ENCODE results near the gene FMO2. TPM values are rescaled to one million over a fixed set of nuclear protein-coding genes. Genes with fewer than 3 reads are reported as not detected.
A peak's percentile ranks its signal among the peaks of the same experiment; 100 is the strongest.
"Not testable (repeated sequence)": the region's sequence is repeated elsewhere in the genome, so short reads cannot be mapped to it uniquely, and the experiment has no call there.

Gene FMO2
- total RNA-seq, 2 experiments from 2014 or later, result not detected

DNA sequence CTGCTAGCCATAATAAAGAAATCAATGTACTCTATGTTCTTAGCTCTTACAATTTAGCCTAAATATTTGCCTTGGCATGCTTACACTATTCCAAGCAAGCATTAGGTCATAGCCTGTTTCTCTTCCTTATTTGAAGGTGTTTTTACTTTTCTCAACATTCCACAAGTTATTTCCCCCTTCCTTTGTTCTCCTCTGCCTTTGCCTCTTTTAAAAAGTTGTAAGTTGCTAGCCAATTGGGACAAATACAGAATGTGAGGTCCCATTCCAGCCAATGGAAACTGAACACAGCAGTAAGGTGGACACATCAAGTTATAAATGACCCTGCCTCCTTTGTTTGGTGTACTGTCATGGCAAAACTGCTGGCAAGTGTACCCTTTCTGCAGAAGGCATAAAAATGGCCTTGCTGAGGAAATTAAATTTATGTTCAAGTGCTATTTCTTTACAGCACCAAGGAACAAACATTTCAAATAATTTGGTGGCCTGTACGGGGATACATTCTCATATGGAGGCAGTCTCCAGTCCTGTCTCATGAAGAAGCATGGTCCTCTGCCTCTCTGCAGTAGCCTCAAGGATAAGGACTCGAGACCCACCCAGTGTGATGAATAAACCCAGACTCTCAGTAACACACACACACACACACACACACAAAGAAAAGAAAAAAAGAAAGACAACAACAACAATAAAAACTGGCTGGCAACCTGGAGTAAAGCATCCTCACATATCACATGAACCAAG, 34.4 kb downstream of the FMO2 start:
- Mint-ChIP-seq H3K27ac (no peak overlapping the region), H3K4me3 (no peak overlapping the region), H3K36me3 (no peaks in the 10 kb centered on the region), H3K9me3 (ENCODE audit: low read depth) (no peaks in the 10 kb centered on the region), H3K4me1 (no peaks in the 10 kb centered on the region), H3K27me3 (peaks cover 10% of the 10 kb centered on the region)
- no peak for ATAC-seq
- no peak for DNase-seq
- CTCF ChIA-PET, result no interaction called here

DNA sequence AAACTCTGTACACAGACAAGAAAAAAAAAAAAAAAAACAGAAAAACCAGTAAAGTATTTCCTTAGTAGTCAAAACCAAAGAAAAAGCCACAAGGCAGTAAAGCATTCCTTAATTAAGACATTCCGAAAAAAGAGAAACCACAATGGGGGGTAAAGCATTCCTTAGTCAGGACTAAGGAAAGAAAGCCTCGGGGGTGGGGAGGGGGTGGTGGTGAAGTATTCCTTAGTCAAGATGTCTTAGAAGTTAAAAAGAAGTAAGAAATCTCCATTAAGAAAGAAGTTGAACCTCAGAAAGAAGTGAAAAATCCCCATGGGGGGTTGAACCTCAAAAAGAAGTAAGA, 35.0 kb downstream of the FMO2 start:
- no peaks in the 10 kb centered on the region for H3K9me3 Mint-ChIP-seq (ENCODE audit: low read depth)
- CTCF ChIA-PET, result no interaction called here
- no peak overlapping the region for H3K4me3 Mint-ChIP-seq
- H3K27ac Mint-ChIP-seq, result no peak overlapping the region
- no peak for ATAC-seq
- no peaks in the 10 kb centered on the region for H3K36me3 Mint-ChIP-seq
- no peaks in the 10 kb centered on the region for H3K4me1 Mint-ChIP-seq
- H3K27me3 Mint-ChIP-seq, result peaks cover 10% of the 10 kb centered on the region
- DNase-seq, result no peak

DNA sequence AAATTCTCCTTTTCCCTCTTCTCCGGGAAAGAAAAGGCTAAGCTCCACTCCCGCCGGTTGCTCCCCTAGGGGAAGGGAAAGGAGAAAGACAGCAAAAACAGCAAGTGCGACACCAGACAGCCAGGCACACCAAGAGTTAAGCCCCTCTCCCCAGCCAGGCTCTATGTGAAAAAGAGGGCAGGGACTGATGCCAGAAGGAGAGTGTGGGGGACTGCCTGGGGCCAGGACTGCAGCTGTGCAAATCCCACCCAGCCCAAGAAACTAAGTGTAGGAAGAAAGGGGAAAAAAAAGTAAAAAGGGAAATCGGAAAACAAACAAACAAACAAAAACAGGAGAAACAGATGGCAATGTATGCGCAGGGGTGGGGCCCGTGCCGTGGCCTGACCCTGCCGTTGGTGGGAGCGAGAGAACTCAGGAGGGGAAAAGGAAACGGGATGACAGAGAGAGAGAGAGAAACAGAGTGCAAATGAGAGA, 35.5 kb downstream of the FMO2 start:
- CTCF ChIA-PET, result no interaction called here
- Mint-ChIP-seq H3K27me3 (peaks cover 10% of the 10 kb centered on the region), H3K36me3 (no peaks in the 10 kb centered on the region), H3K27ac (no peak overlapping the region), H3K4me1 (no peaks in the 10 kb centered on the region), H3K9me3 (ENCODE audit: low read depth) (no peaks in the 10 kb centered on the region), H3K4me3 (no peak overlapping the region)
- ATAC-seq, result no peak
- DNase-seq, result no peak

DNA sequence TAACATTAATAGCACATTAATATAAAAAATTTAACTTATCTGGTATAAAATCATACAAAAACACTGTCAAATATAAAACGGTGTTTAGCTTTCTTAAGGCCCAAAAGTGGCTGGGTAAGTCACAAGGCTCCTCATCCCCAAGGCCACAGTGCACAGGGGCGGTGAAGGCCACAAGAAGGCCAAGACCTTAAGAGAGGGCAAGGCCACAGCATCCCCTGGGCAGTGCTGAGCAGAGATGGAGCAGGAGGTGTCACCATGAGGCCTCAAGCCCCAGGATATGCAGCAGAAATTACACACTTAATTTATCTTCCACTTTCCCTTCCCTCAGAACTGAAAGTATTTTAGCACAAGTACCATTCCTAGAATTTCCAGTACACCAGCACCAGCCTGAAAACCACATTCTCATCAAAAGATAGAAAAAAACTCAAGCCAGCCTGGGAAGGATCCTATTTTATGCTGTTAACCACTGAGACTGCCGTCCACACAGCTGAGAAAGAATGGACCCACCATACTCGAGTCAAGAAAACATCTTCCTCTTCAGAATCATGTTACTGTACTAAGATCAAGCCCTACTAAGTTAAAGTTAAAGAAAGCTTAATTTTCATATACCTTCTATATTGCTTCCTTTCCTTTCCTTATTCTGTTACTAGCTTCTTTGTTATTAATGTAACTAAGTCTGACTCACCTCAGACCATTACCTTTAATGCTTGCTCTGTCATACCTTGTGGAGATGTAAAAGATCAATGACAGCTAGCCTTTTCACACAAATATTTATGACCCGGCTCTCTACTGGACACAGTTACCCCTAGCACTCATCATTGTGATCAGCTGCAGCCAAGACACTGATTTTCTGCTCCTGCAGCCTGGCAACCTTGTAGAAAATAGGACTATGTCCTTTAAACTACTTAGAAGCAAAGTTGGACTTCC, 36.8 kb downstream of the FMO2 start:
- Mint-ChIP-seq H3K36me3 (no peaks in the 10 kb centered on the region), H3K27ac (no peak overlapping the region), H3K9me3 (ENCODE audit: low read depth) (no peaks in the 10 kb centered on the region), H3K4me1 (no peaks in the 10 kb centered on the region), H3K4me3 (no peak overlapping the region), H3K27me3 (peaks cover 12% of the 10 kb centered on the region)
- CTCF ChIA-PET, result no interaction called here
- DNase-seq, result no peak
- ATAC-seq, result no peak

DNA sequence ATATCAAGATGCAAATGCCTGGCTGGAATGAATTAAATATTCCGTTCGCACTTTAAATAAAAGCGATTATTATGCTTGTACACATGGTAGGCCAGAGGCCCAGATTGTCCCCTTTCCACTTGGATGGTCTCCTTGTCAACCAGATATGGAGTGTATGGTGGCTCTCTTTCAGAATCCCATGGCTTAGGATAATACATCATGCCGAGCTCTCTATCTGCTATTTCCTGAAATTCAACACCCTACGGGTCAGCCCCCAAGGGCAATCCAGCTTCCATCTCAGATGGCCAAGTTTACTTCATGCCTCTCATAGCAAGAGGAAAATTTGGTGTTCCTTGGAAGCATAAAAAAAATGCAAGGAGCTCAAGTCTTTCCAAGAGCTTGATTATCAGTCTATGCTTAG, 37.8 kb downstream of the FMO2 start:
- Mint-ChIP-seq H3K4me3 (no peak overlapping the region), H3K27me3 (peaks cover 9% of the 10 kb centered on the region), H3K9me3 (ENCODE audit: low read depth) (no peaks in the 10 kb centered on the region), H3K27ac (no peak overlapping the region), H3K4me1 (no peaks in the 10 kb centered on the region), H3K36me3 (no peaks in the 10 kb centered on the region)
- no peak for DNase-seq
- ATAC-seq, result no peak
- CTCF ChIA-PET, result no interaction called here

DNA sequence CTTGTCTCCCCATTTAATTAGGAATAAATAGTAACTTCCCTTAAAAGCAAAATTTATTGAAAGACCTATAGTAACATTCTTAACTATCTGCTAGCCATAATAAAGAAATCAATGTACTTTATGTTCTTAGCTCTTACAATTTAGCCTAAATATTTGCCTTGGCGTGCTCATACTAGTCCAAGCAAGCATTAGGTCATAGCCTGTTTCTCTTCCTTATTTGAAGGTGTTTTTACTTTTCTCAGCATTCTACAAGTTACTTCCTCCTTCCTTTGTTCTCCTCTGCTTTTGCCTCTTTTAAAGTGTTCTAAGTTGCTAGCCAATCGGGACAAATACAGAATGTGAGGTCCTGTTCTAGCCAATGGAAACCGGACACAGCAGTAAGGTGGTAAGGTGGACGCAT, 39.2 kb downstream of the FMO2 start:
- H3K4me1 Mint-ChIP-seq; CTCF ChIA-PET; DNase-seq; H3K9me3 Mint-ChIP-seq (ENCODE audit: low read depth); H3K27ac Mint-ChIP-seq; ATAC-seq; H3K36me3 Mint-ChIP-seq; H3K4me3 Mint-ChIP-seq: not testable (repeated sequence)
- peaks cover 11% of the 10 kb centered on the region for H3K27me3 Mint-ChIP-seq

DNA sequence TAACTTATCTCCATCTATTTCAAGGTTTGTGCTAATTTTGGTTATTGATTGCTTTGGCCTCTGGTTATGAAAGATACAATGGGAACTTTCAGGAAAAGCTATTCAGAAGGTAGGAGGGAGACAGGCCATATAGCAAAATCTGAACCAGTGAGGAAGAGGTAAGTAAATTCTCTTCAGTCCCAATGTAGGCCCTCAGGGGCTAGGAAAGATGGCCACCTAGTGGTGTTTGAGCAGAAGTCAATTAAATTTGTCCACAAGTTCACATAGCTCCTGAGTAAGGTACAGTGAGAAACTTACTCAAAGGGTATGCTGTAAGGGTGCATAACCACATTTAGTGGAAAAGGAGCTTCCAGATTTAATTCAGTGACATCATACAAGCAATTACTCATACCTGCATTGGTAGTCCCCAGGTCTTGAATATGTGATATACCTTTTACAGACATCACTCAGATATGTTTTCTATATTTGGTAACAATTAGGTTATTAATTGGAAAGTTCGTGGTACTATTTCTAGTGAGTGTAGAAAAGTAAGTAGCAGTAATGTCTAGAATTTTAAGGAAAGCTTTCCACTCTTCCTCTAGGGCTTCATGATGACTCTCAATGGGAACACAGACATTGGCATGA, 41.8 kb downstream of the FMO2 start:
- ATAC-seq (peak; percentile 67), DNase-seq (peak; percentile 42)
- H3K4me1 Mint-ChIP-seq, result no peaks in the 10 kb centered on the region
- CTCF ChIA-PET, result interaction anchor here (0.8 to 1.7 kb wide), 6 partner anchors 9 to 1284 kb away, joined by 3 to 9 read pairs (median 3); partner anchors contain the start of gene FMO4
- no peak overlapping the region for H3K27ac Mint-ChIP-seq
- no peaks in the 10 kb centered on the region for H3K9me3 Mint-ChIP-seq (ENCODE audit: low read depth)
- peaks cover 10% of the 10 kb centered on the region for H3K27me3 Mint-ChIP-seq
- no peaks in the 10 kb centered on the region for H3K36me3 Mint-ChIP-seq
- no peak overlapping the region for H3K4me3 Mint-ChIP-seq

DNA sequence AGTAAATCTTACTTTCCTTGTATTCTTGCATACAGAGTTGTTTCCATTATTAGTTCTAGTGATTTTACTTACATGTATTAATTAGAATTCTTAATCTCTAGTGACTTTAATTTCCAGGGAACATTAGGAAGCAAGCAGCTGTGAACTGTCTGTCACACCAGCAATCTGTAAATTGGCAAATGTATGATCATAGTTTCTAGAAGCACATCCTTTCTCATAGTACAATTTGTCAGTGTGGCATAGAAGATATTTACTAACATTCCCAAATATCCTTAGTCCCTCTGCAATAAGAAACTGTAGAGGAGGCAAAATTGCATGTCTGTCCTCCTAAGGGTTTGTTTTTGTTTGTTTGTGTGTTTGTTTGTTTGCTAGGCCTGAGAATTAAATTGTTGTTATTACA, 46.2 kb downstream of the FMO2 start:
- H3K27me3 Mint-ChIP-seq, result peaks cover 8% of the 10 kb centered on the region
- no peaks in the 10 kb centered on the region for H3K4me1 Mint-ChIP-seq

DNA sequence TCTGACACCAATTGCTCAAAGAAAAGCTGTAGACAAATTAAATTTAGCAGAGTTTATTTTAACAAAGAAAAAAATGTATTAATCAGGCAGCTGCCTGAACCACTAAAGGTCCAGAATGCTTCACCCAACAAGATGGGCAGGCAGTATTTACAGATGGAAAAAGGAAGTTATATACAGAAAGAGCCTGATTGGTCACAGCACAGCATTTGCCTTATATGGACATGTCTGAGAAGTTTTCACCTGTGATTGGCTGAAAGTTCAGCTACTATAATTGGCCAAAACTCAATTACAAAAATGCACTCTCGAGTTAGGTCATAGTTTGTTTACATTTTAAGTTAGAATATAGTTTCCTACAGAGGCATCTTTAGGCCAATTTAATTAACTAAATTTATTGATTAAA, 48.1 kb downstream of the FMO2 start:
- no peaks in the 10 kb centered on the region for H3K36me3 Mint-ChIP-seq
- DNase-seq (no peak), ATAC-seq (no peak)
- no peaks in the 10 kb centered on the region for H3K4me1 Mint-ChIP-seq
- H3K9me3 Mint-ChIP-seq (ENCODE audit: low read depth), result no peaks in the 10 kb centered on the region
- CTCF ChIA-PET, result no interaction called here
- H3K27me3 Mint-ChIP-seq, result peaks cover 9% of the 10 kb centered on the region
- H3K4me3 Mint-ChIP-seq, result no peak overlapping the region
- H3K27ac Mint-ChIP-seq, result no peak overlapping the region

More for the DNA sequence above, 46.2 kb downstream of the FMO2 start:
- CTCF ChIA-PET, result interaction anchor here (1.4 kb wide), 1 partner anchor 20 kb away, joined by 3 read pairs; no protein-coding TSS in a partner anchor
- Mint-ChIP-seq H3K9me3 (ENCODE audit: low read depth) (no peaks in the 10 kb centered on the region), H3K4me3 (no peak overlapping the region), H3K36me3 (no peaks in the 10 kb centered on the region), H3K27ac (no peak overlapping the region)
- DNase-seq (no peak), ATAC-seq (no peak)

DNA sequence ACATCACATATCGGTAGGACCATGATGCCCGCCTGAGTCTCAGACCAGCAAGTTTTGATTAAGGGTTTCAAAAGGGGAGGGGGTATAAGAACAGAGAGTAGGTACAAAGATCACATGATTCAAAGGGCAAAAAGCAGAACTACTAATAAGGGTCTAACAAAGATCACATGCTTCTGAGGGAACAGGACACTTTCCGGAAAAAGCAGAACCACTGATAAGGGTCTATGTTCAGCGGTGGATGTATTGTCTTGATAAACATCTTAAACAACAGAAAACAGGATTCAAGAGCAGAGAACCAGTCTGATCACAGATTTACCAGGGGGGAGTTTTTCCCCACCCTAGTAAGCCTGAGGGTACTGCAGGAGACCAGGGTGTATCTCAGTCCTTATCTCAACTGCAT, 51.1 kb downstream of the FMO2 start:
- H3K27me3 Mint-ChIP-seq, result peaks cover 23% of the 10 kb centered on the region
- not testable (repeated sequence) for DNase-seq

DNA sequence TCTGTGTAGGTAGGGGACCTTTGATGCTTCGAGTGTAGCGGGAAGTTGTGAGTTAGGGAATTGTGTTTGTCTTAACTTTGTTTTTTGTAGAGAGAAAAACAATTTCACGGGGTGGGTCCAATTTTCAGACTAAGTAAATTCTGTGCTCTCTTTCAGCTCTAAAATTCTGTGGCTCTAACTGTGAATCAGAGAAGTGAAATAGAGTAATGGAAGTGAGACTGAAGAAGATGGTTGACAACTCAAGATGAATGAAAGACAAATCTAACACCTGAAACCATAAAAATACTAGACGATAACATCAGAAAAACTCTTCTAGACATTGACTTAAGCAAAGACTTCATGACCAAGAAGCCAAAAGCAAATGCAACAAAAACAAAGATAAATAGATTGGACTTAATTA, 58.8 kb downstream of the FMO2 start:
- Mint-ChIP-seq H3K27ac (no peak overlapping the region), H3K9me3 (ENCODE audit: low read depth) (no peaks in the 10 kb centered on the region), H3K4me1 (no peaks in the 10 kb centered on the region), H3K4me3 (no peak overlapping the region), H3K27me3 (peaks cover 48% of the 10 kb centered on the region), H3K36me3 (no peaks in the 10 kb centered on the region)
- ATAC-seq, result no peak
- CTCF ChIA-PET, result interaction anchor here (1.5 kb wide), 1 partner anchor 70 kb away, joined by 4 read pairs; the partner anchor contains the start of gene FMO4
- no peak for DNase-seq

More for the DNA sequence above, 51.1 kb downstream of the FMO2 start:
- H3K36me3 Mint-ChIP-seq; H3K4me1 Mint-ChIP-seq; H3K27ac Mint-ChIP-seq; H3K9me3 Mint-ChIP-seq (ENCODE audit: low read depth); ATAC-seq; H3K4me3 Mint-ChIP-seq: not testable (repeated sequence)
- CTCF ChIA-PET, result interaction anchor here (0.9 kb wide), 1 partner anchor 9 kb away, joined by 3 read pairs; no protein-coding TSS in a partner anchor

DNA sequence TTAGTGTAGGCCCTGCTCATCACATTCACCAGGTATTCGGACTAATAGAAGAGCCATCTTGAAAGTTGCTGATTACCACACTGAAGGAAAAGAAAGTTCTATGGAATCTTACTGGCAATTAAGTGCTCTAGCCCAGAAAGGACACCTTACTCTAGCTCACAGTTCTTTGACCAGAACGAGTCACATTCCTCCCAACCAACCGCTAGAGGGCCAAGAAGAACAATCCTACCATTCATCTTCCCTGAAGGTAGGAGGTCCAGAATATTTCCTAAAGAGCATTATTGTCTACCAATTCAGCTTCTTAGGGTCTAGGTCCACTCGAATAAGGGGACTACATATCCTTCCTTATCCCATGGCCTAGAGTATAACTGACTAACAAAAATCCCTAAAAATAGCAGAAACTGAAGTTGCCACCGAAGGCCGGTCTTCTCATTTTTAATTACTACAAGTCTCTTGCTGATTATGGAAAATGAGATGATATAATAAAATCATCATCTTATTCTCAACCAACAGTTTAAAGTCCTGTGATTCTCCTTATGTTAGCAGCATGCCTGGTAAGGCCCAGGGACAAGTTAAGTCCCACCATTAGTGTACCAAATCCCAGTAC, 60.5 kb downstream of the FMO2 start:
- Mint-ChIP-seq H3K4me3 (no peak overlapping the region), H3K36me3 (no peaks in the 10 kb centered on the region), H3K27ac (no peak overlapping the region), H3K27me3 (peaks cover 52% of the 10 kb centered on the region), H3K4me1 (no peaks in the 10 kb centered on the region), H3K9me3 (ENCODE audit: low read depth) (no peaks in the 10 kb centered on the region)
- DNase-seq (no peak), ATAC-seq (peak; percentile 64)
- CTCF ChIA-PET, result interaction anchor here (0.7 to 3.3 kb wide), 5 partner anchors 8 to 68 kb away, joined by 3 to 26 read pairs (median 4); partner anchors contain the start of gene FMO4

DNA sequence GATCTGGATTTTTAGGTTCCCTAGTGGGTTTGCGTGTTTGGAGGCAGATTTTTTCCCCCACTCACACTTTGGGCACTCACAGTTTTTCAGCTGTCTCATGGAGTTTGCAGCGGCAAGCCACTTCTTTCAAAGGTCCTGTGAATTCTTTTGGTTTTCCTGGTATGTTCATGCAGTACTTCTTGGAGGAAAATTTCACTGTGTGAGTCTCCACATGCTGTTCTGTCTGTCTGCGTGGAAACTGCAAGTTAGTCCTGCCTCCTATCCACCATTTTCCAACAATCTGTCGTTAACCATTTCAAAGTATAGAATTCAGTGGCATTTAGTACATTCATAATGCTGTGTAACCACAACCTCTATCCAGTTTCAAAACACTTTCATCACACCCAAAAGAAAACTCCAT, 62.4 kb downstream of the FMO2 start:
- H3K4me1 Mint-ChIP-seq, result peaks cover 11% of the 10 kb centered on the region
- no peak for ATAC-seq
- no peak overlapping the region for H3K4me3 Mint-ChIP-seq
- H3K27ac Mint-ChIP-seq, result no peak overlapping the region
- H3K9me3 Mint-ChIP-seq (ENCODE audit: low read depth), result no peaks in the 10 kb centered on the region
- peaks cover 46% of the 10 kb centered on the region for H3K27me3 Mint-ChIP-seq
- no peak for DNase-seq
- no peaks in the 10 kb centered on the region for H3K36me3 Mint-ChIP-seq
- CTCF ChIA-PET, result interaction anchor here (1.6 to 3.3 kb wide), 2 partner anchors 66 kb away, joined by 5 to 26 read pairs; partner anchors contain the start of gene FMO4

Measured in activated CD8-positive, alpha-beta memory T cell treated with anti-CD3 and anti-CD28 coated beads, Interleukin-2, amount 10 ng/mL, durations not matched to agents 7 days and 5 days (primary cell).